VCaP (cell line): ENCODE results near the gene TLR2.

Experiments used
- H3K27ac ChIP-seq: fragments of 450-650 bp; 2 replicates; pipeline ENCODE4 v1.5.1; 2017
- CTCF ChIP-seq: fragments of 450-650 bp; conservative IDR thresholded peaks from 2 replicates; pipeline ENCODE4 v1.5.1; 2017; ENCODE audit warnings: mild to moderate bottlenecking, moderate library complexity

The TLR2 gene

GRCh38 chr4:153731239-153731638 lies 47.2 kb downstream of the TLR2 start:
- H3K27ac ChIP-seq = no peak overlapping the region
- no peak for TF ChIP-seq CTCF

GRCh38 chr4:153733751-153734448 lies 49.8 kb downstream of the TLR2 start:
- H3K27ac ChIP-seq = no peak overlapping the region
- no peak for TF ChIP-seq CTCF

GRCh38 chr4:153735906-153736461 lies 51.9 kb downstream of the TLR2 start:
- H3K27ac ChIP-seq = no peak overlapping the region
- TF ChIP-seq CTCF = no peak

GRCh38 chr4:153741541-153741940 lies 57.5 kb downstream of the TLR2 start:
- no peak overlapping the region for H3K27ac ChIP-seq
- no peak for TF ChIP-seq CTCF

- no peak overlapping the region for H3K27ac ChIP-seq
- TF ChIP-seq CTCF = no peak
These were observed 61.6 kb downstream of the TLR2 start for GRCh38 chr4:153745651-153746050.

GRCh38 chr4:153747406-153747955 lies 63.4 kb downstream of the TLR2 start:
- H3K27ac ChIP-seq = no peak overlapping the region
- no peak for TF ChIP-seq CTCF

GRCh38 chr4:153748378-153748777 lies 64.3 kb downstream of the TLR2 start:
- no peak overlapping the region for H3K27ac ChIP-seq
- TF ChIP-seq CTCF = no peak
